GM19455 (cell line): Measurements from ENCODE around the gene THOC6.

Experiments used
- ATAC-seq: cut with Tn5 transposase; IDR thresholded peaks from one replicate; pipeline ENCODE4 v1.9.1; 2021; ENCODE audit not compliant: unreplicated experiment

Gene THOC6

DNA sequence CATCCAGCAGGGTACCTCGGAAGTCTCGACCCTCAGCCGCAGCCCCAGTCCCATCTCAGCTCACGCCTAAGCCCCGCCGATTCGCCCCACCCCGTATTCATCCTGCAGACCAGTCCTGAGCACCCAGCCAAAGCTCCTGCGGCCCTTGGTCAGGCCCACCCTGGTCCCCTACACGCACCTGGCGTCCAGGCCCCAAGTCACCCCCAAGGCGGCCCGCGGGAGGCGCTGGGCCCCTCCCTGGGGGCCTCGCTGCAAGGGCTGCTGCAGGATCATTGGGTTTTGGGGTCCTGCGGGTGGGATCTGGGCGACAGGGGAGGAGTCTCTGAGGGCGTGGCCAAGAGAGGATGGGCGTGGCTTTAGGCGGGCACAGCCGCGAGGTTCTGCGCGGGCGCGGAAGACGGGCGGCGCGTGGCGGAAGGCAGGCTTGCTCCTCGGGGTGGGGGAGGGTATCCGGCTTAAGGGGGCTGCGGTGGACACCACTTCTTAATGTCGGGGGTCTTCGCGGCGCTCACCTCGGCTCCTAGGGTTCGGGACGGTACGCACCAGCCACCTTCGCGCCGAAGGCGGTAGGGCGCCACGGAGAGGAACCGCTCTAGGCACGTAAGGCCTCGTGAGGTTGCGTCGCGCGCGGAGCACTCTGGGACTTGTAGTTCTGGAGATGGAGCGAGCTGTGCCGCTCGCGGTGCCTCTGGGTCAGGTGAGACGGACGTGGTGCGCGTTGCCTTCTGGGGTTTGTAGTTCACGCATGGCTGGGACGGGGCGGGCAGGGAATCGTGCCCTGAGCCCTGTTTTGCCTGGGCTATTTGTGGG, at the start of gene THOC6, which contains the start of gene HCFC1R1:
Gene THOC6 (plus strand): TSS at position 367 of the 810 bp plus-strand sequence. CDS start 292 bp downstream, at position 659.
Gene HCFC1R1 (minus strand): TSS at position 274 of the 810 bp plus-strand sequence. CDS start 1 bp downstream, at position 273.
- ATAC-seq: peak; percentile 75

DNA sequence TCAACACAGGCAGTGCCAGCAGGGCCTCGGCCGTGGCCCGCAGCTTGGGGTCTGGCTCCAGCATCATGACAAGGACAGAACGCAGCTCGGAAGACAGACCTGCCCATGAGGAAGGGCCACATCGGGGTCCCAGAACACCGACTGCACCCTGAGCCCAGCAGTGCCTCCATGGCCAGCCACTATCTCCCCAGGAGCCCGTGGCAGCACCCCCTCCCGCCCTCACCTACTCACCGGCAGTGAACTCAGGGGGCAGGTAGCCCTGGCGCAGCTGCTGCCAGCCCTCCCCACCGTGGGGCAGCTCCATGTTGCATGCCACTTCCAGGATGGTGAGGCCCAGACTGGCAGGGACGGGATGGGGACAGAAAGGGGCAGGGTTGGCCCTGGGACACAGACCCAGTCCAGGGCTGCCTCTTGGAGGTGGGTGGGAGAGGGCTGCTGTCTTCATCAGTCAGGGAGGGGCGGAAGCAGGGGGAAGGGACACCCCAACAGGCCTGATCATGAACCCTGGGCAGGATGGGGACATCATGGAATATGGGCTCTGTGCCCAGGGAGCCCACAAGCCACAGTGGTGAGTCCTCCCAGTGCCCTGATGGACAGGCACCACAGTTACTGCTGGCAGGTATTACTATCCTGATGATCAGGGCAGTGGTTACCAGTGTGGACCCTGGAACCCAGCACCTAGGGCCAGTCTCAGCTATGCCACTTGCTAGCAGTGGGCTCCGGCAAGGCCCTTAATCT, 49.3 kb upstream of the THOC6 start:
- ATAC-seq: no peak

DNA sequence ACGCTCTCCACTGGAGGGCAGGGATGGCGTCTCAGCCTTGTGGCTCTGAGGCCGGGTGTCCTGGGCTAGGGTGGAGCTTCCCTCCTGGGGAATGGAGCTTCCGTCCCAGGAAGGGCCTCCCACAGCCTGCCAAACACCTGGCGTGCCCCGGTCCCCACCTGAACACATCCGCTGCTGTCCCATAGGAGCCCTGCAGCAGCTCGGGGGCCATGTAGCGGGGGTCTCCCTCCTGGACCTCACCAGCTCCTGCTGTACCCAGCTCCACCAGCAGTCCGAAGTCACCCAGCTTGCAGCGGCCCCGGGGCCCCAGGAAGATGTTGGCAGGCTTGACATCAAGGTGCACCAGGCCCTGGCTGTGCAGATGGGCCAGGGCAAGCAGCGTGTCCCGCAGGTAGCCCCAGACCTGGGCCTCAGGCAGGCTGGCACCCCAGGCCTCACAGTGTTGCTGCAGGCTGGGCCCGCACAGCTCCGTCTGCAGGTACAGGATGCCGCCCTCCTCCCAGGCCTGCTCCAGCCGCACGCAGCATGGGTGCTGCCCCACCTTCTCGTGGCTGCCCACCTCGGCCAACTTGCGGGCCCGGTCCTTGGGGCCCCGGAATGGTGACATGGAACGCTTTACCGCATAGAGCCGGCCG, 48.6 kb upstream of the THOC6 start:
- ATAC-seq: no peak

DNA sequence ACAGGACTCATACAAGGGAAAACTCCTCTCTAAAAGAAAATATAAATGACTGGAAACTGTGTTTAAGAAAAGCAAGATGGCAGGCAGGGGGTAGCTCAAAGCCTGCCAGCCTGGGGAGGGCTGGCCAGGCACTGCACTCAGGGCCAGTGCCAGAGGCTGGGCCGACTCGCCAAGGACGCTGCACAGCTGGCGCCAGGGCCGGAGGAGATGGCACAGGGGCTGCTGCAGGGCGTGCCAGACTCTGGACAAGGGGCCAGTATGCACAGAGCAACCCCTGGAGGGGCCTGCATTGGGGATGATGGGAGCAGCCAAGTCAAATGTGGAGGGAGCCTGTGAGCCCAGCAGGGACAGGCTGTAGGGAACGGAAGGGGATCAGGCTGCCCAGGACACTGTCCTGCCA, 47.6 kb upstream of the THOC6 start:
- ATAC-seq: no peak

DNA sequence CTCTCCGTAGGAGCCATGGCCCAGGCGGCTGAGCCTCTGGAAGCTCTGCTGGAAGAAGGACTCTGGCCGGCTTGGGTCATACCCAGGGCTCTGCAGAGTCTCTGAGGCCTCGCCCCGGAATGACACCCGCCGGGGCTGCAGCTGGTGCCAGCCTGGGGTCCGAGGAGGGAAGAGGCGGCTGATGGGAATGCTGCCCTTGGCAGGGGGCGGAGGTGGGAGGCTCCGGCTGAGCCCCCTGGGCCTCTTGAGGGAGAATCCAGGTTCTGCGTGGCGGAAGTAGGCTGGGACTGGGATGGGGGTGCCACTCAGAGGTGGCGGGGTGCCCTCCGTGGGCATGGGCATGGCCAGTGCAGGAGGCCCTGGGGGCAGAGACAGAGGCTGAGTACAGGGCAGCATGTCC, 47.2 kb upstream of the THOC6 start:
- ATAC-seq: no peak

DNA sequence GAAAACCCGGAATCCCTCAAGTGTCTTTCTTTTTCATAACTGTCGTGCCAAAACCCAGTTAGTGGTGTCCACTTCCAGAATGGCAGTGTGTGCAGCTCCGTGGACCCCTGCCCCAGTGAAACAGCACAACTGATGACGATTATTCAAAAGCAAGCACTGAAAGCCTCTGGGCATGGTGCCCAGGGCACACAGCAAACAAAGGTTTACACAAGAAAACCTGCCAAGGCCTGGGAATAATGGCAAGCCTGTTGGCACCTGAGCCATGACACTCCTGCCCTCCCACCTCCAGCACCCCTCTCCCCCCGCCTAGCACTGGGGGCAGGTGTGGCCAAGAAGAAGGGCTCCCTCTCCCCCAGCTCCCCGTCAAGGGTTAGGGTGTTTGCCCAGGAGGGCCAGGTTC, 46.4 kb upstream of the THOC6 start:
- ATAC-seq: no peak

DNA sequence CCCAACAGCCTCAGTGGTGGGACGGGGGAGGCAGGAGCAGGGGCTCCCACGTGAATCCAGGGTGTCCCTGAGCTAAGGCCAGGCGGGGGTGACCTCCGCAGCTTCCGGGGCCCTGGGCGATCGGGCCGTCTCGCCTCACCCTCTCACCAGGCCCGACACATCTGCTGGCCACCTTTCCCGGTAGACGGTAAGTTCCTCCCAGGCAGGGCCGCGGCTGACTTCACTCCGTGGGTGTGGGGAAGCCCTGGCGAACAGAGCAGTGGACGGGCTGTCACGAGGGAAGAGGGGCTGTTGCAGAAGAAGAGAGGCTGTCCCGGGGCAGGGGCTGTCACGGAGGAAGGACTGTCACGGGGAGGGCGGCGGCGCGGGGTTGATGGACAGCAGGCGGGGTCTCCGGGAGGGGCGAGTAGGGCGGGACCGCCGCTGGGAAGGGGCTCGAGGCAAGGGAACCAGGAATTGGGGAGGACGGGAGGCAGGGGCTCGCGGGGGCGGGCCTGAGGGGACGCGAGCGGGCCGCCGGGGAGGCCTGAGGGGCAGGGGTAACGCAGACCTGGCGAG, 44.1 kb upstream of the THOC6 start:
- no peak for ATAC-seq

DNA sequence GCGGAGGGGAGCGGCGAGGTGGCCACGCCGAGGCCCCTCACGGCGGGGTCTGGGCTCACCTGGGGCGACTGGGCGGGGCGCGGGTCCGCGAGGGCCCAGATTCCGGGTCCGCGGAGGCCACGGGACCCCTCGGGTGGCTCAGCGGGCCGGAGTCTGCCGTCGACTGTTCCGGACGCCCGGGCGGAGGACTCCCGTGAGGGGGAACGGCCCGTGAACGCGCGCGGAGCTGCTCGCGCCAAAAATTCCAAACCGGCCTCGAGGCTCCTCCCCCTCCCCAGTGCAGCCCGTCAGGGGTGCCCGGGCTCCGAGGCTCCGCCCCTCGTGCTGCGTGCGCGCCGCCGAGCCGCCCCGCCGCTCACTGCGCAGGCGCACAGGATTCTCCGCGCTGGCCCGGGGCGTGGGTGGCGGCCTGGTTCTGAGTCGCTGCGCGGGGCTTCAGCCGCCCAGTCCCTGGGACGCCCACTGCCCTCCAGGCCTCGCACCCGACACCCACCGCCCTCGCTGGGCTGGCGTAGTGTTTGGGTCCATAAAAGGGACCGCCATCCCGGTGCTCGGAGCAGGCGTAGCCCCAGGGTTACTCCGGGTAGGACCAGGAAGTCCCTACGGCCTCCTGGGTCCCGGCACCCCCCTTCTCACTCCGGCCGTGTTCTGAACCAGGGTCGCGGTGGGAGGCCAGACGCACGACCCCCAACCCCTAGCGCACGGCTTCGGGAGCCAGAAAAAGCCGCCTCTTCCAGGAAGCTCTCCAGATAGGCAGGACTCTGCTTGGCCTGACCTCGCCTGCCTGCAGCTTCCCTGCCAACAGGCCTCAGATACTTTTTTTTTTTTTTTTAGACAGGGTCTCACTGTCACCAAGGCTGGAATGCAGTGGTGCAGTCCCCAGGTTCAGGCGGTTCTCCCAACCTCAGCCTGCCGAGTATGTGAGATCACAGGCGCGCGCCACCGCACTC, 43.3 kb upstream of the THOC6 start, which contains the start of gene PKMYT1:
Gene PKMYT1 (minus strand): TSS at position 220 of the 950 bp plus-strand sequence. CDS start 789 bp downstream, outside the sequence.
- peak; percentile 74 for ATAC-seq

DNA sequence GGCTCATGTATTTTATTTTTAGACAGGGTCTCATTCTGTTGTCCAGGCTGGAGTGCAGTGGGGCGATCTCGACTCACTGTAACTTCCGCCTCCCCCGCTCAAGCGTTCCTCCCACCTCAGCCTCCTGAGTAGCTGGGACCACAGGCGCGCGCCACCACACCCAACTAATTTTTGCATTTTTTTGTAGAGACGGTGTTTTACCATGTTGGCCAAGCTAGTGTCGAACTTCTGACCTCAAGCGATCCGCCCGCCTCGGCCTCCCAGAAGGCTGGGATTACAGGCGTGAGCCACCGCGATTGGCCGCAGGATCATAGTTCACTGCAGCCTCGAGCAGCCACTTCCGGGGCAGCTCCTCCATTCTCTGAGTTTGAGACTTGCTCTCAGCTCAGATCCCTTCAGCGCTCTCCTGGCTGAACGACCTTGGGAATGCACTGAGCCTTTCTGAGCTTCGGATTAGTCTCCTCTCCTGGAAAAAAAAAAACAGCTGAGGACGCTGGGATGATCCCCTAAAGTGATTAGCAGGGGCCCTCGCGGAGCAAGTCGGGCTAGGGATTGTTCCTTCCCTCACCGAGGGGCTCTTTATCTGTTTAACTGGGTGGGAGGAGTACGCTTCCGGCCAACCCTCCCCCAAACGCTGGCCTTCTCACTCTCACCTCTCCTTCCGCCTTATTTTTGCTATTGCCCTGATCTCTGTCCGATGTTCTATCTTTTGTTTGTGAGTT, 42.5 kb upstream of the THOC6 start:
- ATAC-seq: no peak

DNA sequence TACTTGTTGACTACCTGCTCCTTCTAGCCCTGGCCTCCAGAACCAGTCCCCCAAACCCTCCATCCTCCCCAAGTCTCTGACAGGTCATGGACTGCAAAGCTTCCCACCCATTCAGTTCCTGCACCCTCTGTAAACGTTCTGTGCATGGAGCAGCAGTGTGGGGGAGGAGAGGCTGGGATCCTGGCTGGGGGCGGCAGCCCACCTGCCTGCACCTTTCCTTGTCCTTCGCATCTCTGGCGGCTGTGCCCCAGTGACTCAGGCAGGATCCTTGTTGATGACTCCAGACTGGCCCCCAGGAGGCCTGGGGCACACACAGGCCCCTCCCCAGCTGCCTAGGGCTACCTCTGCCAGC, 42.0 kb upstream of the THOC6 start:
- ATAC-seq: no peak

DNA sequence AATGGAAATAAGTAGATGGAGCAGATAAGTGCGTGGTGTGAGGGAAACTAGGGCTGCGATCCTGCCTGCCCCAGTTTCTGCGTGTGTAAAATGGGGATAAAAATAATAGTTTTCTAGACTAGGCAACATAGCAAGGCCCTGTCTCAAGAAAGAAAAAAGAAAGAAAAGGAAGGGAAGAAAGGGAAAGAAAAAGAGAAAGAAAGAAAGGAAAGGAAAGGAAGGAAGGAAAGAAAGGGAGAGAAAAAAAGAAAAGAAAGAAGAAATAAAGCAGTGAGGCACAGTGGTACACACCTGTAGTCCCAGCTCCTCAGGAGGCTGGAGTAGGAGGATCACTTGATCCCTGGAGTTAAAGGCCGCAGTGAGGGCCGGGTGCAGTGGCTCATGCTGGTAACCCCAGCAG, 41.4 kb upstream of the THOC6 start:
- no peak for ATAC-seq

DNA sequence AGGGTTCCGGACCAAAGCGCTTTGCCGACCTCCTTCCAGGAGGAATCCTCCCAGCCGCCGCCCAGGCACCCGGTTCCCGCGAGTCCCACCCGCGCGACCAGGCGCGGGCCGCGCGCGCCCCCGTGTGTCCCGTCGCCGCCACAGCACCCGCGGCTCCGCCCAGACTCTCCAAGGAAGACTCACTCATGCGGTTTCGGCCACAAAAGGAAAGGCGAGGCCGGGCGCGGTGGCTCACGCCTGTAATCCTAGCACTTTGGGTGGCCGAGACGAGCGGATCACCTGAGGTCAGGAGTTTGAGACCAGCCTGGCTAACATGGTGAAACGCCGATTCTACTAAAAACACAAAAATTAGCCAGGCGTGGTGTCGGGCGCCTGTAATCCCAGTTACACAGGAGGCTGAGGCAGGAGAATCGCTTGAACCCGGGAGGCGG, 40.1 kb upstream of the THOC6 start:
- ATAC-seq: no peak

DNA sequence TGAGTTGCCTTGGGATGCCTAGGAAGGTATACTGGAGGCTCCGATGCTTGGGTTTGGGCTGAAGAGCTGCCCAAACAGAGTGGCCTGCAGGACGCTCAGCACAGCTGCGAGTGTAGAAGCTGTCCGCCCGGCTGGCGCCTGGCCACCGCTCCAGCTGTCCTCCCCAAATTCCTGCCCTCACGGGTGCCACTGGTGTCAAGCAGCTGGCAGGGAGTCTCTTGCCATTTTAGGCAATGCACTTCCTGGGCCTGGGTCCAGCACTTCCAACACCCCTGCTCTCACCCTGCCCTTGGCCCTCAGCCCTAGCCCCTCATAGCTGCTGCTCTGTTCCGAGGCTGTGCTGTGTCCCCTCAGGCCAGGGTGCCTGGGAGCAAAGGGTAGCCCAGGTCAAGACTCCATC, 38.4 kb upstream of the THOC6 start:
- ATAC-seq: no peak

DNA sequence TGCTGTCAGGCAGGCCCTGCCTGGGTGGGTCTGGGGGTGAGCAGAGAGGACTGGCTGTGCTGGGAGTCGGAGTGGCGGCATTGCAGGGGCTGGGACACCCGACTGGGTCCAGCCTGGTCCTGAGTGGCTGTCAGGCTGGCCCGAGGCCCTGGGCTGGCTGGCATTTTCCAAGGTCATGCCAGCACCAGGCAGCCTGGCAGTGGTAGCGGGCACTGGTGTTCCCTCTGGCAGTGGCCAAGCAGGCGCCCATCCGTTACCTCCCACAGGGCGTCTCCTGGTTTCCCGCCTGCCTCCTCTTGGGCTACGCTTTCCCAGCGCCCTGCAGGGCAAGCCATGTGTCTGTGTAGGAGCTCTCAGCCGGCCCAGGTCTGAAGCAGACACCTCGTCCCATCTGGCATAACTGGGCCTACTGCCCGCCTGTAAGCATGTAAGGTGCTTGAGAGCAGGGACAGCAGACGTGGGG, 37.9 kb upstream of the THOC6 start:
- ATAC-seq: no peak

DNA sequence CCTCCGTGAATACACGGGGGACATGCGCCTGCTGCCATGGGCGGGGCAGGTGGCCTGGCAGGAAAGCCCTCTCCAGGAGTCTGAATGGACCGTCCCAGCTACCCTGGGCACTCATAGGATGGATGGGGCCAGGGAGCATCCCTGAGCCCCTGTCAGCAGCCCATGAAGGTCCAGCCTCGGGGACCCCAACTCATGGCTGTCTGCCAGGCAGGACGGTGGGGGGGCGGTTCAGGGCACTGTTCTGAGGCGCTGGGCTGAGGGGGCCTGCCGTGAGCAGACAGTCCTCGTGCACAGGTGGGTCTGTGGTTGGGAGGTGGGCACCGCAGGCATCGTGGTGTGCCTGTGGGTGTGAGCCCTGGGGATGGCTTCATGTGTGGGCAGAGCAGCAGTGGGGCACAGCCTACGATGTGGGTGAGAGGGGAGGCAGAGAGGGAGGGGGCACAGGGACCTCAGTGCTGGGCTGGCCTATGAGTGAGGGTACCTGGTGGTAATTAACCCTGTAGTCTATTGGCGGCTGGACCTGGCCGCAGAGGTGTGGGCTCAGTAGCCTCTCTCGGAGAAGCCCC, 37.1 kb upstream of the THOC6 start:
- no peak for ATAC-seq

DNA sequence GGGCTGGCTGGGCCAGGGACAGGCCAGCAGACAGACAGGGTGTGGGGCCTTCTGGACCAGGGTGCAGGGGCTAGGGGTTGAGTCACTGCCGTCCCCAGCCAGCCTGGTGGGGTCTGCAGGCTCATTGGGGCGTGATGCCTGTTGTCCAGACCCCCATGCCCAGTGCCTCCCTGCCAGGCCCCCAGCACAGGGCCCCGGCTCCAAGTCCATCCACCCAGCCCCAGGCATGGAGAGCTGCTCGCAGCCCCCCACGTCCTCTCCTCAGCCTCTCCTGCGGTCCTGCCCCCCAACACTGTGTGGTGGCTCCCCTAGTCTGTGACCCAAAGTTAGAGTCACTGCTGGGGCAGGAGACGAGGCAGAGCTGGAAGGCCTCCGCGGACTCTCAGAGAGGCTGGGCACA, 36.5 kb upstream of the THOC6 start:
- no peak for ATAC-seq

DNA sequence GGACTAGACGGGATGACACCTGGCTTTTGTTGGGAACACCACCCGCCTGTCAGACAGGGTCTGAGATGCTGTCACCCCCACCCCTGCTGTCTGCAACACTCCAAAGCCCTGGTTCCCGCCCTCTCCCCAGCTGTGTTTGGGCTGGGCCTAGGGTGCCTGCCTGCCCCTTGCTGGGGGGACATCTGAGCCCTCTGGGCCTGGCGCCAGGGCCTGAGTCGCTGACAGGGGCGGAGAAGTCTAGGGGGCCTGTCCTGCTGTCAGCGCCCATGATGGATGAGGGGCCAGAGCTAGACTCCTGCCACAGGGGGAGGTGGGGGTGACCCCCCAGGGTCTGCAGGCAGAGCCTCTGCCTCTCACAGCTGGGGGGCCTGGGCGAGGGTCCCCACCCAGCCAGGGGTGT, 36.0 kb upstream of the THOC6 start:
- no peak for ATAC-seq

DNA sequence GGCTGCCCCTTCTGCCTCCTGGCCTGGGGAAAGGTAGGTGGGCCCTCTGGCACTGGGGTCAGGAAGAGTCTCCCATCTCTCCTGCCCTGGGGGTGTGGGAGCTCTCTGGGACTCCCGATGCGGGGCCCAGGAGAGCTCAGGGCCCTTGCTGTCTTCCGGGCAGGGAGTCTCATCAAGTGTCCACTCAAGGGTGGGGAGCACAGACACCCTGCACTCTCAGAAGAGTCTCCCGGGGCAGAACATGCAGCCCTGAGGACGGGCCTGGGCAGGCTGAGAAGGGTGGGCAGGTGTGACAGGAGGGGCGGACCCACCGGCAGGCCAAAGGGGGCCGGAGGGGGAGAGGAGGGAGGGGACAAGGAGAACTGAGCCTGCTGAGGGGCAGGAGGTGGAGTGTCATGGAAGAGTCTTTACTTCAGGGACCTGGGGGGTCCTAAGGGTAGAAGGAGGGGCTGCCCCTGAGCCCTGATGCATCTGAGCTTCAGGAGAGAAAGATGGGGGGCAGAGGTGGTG, 35.2 kb upstream of the THOC6 start:
- no peak for ATAC-seq

DNA sequence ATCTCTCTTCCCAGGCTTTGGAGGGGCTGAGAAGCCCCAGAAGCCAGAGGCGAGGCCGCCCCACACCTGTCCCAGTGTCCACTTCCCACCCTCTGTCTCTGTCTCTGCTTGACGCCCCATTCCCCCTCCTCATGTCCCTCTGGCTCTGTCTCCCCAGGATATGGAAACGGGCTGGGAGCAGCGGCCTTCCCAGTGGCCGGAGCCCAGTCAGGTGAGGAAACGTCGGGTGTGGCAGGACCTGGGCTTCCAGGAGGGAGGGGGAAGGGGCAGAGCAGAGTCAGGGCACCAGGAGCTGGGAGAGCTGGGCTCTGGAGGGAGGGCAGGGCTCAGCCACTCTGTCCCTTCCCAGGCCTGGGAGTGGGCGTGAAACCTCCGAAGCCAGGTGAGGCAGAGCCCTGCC, 32.9 kb upstream of the THOC6 start:
- no peak for ATAC-seq
